ENCODE results near the gene SYPL2.

The SYPL2 gene

GRCh38 chr1:109493805-109494539 lies 27.6 kb downstream of the SYPL2 start, which contains the start of gene CYB561D1:
TSS of gene CYB561D1 (plus strand) at chr1:109494094. CDS start at chr1:109494140, 46 bp downstream.
- peak; percentile 96 for DNase-seq

- DNase-seq: peak; percentile 29
These were observed 29.4 kb downstream of the SYPL2 start for GRCh38 chr1:109495738-109496137.

- no peak for DNase-seq
These were observed 31.3 kb downstream of the SYPL2 start for GRCh38 chr1:109497449-109498160.

- DNase-seq: peak; percentile 82
These were observed 31.9 kb downstream of the SYPL2 start for GRCh38 chr1:109498161-109498801.

- no peak for DNase-seq
These were observed 32.7 kb downstream of the SYPL2 start for GRCh38 chr1:109499081-109499480.

- peak; percentile 89 for DNase-seq
These were observed 33.6 kb downstream of the SYPL2 start for GRCh38 chr1:109499661-109500536.

DNA sequence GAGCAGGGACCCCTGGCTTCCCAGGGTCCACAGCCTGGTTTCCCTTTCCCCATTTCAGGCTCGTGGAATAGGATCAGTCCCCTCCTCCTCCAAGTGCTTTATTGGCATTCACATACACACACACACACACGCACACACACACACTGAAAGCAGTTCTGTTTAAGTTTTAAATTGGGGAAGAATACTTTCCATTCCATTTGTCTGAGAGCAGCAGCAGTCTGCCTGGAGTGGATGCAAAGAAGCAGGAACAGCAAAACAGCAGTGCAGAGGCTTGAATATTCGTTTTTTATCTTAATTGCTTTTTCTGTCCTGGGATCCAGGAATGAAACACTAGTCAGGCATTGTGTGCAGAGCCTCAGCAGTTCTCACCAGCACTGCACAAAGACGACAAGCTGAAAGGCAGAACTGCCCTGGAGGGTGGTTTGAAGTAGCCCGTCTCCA lies 34.6 kb downstream of the SYPL2 start:
- peak; percentile 82 for DNase-seq

DNA sequence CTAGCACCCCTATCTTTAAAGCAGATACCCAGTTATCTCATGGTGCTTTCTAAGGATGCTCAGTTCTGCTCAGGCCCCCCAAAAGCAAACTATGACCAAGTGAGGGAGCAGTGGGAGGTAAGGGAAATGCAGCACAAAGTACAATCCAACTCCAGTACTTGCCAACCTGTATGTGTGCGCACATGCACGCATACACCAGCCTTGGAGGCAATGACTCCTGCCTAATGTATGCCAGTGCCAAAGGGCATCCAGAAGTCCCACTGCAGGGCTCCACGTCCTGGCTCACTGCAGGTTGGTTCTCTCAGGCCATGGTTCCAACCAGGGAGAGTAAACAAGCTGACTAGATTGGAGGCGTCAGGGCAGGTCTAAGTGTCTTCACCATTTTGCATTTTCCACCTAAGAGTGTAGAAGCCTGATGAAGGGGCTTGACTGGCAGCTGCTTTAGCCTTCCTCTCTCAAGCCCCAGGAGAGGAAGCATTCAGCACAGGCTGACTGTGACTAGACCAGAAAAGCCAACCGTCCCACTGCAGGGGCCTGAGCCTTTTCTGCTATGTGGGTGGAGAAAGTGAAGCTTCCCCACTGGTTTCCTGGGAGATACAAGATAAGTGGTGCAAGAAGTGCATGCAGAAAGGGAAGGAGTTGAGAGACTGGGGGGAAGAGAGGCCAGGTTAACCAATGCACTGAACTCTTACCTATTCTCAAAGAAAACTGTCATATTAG lies 35.5 kb downstream of the SYPL2 start:
- peak; percentile 49 for DNase-seq

- no peak for DNase-seq
These were observed 36.1 kb downstream of the SYPL2 start for GRCh38 chr1:109502364-109502851.

DNA sequence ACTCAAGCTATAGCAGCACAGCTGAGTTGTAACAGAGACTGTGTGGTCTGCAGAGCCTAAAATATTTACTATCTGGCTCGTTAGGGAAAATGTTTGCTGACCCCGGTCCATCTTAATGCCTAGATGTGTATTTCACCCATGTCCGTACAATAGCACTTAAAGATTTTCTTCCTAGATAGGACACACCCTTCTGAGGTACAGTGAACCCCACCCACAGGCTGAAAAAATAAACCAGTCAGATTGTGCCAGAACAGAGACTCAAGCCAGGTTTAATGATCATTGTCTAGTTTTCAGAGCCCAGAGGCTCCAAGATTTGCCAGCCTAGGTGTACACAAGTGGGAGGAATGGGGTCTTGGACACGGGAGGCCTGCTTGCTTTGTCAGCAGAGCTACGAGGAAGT lies 37.6 kb downstream of the SYPL2 start:
- DNase-seq: no peak

- no peak for DNase-seq
These were observed 38.6 kb downstream of the SYPL2 start for GRCh38 chr1:109504974-109505373.

- peak; percentile 41 for DNase-seq
These were observed 41.9 kb downstream of the SYPL2 start for GRCh38 chr1:109508001-109508872.

DNA sequence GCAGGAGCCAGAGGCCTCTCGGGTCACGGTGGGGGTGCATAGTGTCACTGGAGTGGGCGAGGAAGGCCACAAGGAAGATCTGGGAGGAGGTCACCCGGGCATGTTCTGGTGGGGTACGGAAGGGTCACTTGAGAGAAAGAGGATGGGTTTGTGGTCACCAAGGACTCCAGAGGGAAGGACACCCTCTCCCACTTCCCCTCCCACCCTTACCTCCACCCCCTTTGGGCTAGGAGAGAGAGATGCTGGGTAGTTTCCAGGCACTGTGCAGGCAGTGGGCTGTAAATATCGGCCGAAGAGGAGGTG lies 42.5 kb downstream of the SYPL2 start:
- no peak for DNase-seq

DNA sequence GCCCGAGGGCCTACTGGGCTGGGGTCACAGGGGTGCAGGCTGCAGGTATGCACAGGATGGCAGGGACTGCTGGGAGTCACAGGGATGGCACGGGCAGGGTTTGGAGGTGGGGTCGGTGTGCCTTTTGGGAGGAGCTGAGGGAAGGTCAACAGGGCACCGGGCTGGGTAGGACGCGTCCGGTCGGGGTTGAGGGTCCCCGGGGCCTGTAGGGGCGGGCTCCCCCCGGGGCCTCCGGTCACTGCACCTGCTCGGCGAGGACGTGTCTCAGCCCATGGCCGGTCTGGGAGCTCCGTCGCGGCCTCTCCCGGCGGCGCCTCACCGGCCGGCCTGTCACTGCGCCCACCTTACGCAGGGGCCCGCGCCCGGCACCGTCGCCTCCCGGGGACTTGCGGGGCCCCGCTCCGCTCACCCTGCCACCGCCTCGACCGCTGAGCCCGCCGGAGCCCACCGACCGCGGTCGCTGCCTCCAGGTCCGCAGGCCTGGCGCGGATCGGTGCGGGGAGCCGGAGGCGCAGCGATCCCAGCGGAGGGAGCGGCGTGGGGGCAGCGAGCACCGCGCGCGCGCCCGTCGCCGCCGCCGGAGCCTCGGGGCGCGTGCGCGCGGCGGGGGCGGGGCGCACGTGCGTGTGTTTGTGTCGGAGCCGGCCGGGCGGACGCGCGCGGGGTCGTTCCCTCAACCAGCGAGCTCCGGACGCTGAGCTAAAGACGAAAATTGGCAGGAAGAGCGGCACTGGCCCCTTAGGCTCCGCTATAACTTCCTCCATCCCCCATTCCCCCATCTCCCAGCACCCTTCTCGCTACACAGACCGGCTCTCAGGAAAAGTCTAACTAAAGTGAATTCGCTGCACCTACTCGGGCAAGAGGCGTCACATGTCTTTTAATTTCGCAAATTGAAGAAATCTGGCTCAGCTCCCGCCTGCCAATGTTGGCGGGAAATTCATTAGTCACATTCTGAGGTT lies 43.1 kb downstream of the SYPL2 start, which contains the start of gene AMIGO1:
Gene AMIGO1 (minus strand): TSS at position 552 of the 959 bp plus-strand sequence. CDS start 815 bp downstream, outside the sequence.
- peak; percentile 75 for DNase-seq

DNA sequence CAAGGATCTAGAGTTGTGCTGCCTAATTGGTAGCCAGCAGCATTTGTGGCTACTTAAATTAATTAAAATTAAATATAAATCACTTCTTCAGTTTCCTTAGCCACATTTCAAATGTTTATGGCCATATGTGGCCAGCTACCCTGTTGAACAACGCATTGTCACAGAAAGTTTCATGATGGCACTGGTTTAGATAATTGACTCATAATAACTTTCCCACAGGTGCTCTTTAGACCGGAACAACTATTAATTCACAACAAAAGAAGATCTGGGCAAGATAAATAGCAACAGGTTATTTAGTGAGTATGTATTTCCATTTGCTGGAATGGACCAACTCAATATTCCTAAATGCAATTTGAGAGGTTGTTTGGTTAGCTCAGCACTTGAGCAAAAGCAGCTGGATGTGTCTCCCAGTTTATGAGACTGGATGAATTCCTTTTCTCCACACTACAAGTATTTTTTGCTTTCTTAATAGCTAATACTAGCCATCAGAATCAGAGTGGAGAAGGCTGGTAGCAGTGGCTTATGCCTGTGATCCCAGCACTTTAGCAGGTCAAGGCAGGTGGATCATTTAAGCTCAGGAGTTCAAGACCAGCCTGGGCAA lies 46.9 kb downstream of the SYPL2 start:
- no peak for DNase-seq

- no peak for DNase-seq
These were observed 48.5 kb downstream of the SYPL2 start for GRCh38 chr1:109514846-109515245.

- no peak for DNase-seq
These were observed 50.5 kb downstream of the SYPL2 start for GRCh38 chr1:109516872-109517271.

DNA sequence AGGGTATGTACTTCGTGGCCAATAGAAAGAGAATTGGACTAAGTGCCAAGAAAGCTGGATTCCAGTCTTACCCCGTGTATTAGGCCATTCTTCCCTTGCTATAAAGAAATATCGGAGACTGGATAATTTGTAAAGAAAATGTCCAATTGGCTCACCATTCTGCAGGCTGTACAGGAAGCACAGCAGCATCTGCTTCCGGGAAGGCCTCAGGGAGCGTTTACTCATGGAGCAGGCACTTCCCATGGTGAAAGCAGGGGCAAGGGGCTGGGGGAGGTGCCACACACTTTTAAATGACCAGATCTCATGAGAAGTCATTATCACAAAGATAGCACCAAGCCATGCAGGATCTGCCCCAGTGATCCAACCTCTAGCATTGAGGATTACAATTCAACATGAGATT lies 51.0 kb downstream of the SYPL2 start:
- no peak for DNase-seq
